Limb (tissue), 2 donors: Measurements from ENCODE around the gene BCL2L1.
"Not testable (repeated sequence)": the region's sequence is repeated elsewhere in the genome, so short reads cannot be mapped to it uniquely, and the experiment has no call there.

ENCODE experiments used
- DNase-seq, 2 donors: peaks; one replicate each; pipeline ENCODE4 v3.0.0-alpha.2; 2016; ENCODE audit errors: extremely low spot score in 2 of 2

The BCL2L1 gene

GRCh38 chr20:31722257-31723068 lies at the start of gene BCL2L1:
Gene BCL2L1, minus strand, starts transcription at chr20:31722868. Its CDS starts 650 bp downstream, at chr20:31722218.
- DNase-seq = peak; percentile 73 to 85

GRCh38 chr20:31770243-31770642 lies 47.6 kb upstream of the BCL2L1 start:
- DNase-seq = no peak

GRCh38 chr20:31769681-31770080 lies 47.0 kb upstream of the BCL2L1 start:
- no peak for DNase-seq

GRCh38 chr20:31767805-31768204 lies 45.1 kb upstream of the BCL2L1 start:
- DNase-seq = no peak

- no peak for DNase-seq
Measured at GRCh38 chr20:31764641-31765305, 42.1 kb upstream of the BCL2L1 start.

- DNase-seq = no peak
Measured at GRCh38 chr20:31760519-31761240, 38.0 kb upstream of the BCL2L1 start.

GRCh38 chr20:31759836-31760518 lies 37.3 kb upstream of the BCL2L1 start:
- DNase-seq = no peak

GRCh38 chr20:31758991-31759390 lies 36.3 kb upstream of the BCL2L1 start:
- DNase-seq = no peak

- DNase-seq = no peak
Measured at GRCh38 chr20:31758521-31758920, 35.9 kb upstream of the BCL2L1 start.

- DNase-seq = no peak
Measured at GRCh38 chr20:31757254-31757653, 34.6 kb upstream of the BCL2L1 start.

GRCh38 chr20:31751126-31751525 lies 28.5 kb upstream of the BCL2L1 start:
- DNase-seq = no peak

GRCh38 chr20:31749223-31749622 lies 26.6 kb upstream of the BCL2L1 start:
- DNase-seq = no peak

- peak in 1 of 2 donors; percentile 34 for DNase-seq
Measured at GRCh38 chr20:31747640-31748039, 25.0 kb upstream of the BCL2L1 start.

- not testable (repeated sequence) for DNase-seq
Measured at GRCh38 chr20:31747028-31747427, 24.4 kb upstream of the BCL2L1 start.

- DNase-seq = no peak
Measured at GRCh38 chr20:31746068-31746878, 23.6 kb upstream of the BCL2L1 start.

GRCh38 chr20:31740656-31741323 lies 18.1 kb upstream of the BCL2L1 start:
- no peak for DNase-seq

GRCh38 chr20:31740208-31740607 lies 17.5 kb upstream of the BCL2L1 start:
- DNase-seq = no peak

GRCh38 chr20:31739550-31739977 lies 16.9 kb upstream of the BCL2L1 start:
- DNase-seq = no peak

- DNase-seq = peak; percentile 94 to 98
Measured at GRCh38 chr20:31738729-31739549, 16.3 kb upstream of the BCL2L1 start, which contains the start of gene TPX2. Gene TPX2, plus strand, starts transcription at chr20:31739290. Its CDS starts 18,187 bp downstream, at chr20:31757477.
